HG02840 (cell line): Measurements from ENCODE around the gene SLC1A4.
"Not testable (repeated sequence)": the region's sequence is repeated elsewhere in the genome, so short reads cannot be mapped to it uniquely, and the experiment has no call there.

ENCODE experiments used
- ATAC-seq: cut with Tn5 transposase; IDR thresholded peaks from one replicate; pipeline ENCODE4 v1.9.1; 2021; ENCODE audit warnings: mild to moderate bottlenecking, moderate library complexity, moderate number of reproducible peaks; ENCODE audit not compliant: unreplicated experiment, low FRiP score

SLC1A4 gene

GRCh38 chr2:64989982-64990614 lies 899 bp downstream of the SLC1A4 start:
- ATAC-seq, result no peak

- no peak for ATAC-seq
Measured at GRCh38 chr2:64990876-64991275, 1.7 kb downstream of the SLC1A4 start.

DNA sequence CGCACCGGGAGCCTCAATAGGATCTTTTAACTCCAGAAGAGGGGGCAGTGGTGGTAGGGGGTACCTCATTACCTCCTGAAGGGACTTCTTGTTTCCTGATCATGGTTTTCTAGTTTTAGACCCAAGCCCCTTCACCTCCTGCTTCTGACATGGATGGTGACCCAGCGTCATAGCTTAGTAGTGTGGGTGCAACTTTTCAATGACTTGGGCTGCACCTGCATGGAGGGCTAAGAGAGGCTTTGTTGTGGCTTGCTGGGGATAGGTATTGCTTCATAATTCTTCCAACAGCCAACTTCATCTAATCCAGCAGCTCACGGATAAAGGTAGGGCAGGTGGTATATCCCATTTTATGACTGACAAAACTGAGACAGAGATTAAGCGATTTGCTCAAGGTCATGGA lies 3.0 kb downstream of the SLC1A4 start:
- ATAC-seq, result no peak

GRCh38 chr2:64992990-64993389 lies 3.8 kb downstream of the SLC1A4 start:
- ATAC-seq, result no peak

DNA sequence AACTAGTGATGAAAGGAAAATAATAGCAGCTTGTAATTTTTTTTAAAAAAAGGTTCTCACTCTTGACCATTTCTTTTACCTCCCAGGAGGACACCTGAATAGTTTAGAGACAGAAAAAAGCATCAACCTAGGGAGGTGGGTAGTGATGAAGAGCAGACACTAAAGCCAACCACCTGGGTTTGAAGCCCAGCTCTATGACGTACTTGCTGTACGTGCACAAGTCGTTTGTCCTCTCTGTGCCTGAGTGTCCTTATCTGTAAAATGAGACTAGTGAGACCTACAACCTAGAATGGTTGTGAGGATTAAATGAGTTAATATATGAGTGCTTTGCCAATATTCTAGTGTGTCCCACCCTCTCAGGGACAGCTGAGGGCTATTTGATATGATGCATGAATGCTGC lies 5.8 kb downstream of the SLC1A4 start:
- no peak for ATAC-seq

DNA sequence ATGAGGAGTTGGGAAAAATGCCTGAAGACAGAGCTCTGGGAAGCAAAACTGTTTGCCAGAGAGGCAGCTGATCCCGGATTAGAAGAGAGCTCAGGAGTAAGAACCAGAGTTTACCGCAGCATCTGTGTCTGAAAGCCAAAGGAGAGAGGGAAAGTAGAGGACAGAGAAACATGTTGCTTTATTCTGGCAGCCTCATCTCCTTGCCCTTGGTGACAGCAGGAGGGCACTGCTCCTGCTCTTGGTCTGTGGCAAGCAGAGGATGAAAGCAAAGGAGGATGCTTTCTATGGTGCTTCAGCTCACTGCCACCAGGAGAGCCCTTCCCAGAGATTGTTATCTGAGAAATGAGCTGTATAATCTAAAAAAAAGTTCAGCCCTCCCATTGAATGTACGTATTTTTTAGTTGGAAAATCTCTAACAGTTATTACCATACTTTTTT lies 7.7 kb downstream of the SLC1A4 start:
- no peak for ATAC-seq

- ATAC-seq, result no peak
Measured at GRCh38 chr2:64998658-64999061, 9.5 kb downstream of the SLC1A4 start.

- no peak for ATAC-seq
Measured at GRCh38 chr2:64999754-65000153, 10.6 kb downstream of the SLC1A4 start.

DNA sequence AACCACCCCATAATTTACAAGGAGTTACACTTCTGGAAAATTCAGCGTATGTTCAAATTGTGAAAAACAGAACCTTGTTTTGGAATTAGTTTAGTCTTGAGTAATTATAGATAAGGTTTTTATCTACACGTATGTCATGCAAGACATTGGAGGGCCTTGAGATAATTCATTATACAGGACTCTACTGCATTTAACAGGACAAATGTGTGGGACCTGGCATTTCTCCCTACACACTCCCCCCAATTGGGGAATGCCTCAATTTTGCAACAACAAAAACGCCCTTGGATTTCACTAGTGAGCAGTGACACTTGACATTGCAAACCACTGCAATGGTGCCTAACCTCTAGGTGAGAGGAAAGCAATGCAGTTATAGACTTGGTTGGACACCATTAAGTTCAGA lies 11.4 kb downstream of the SLC1A4 start:
- no peak for ATAC-seq

DNA sequence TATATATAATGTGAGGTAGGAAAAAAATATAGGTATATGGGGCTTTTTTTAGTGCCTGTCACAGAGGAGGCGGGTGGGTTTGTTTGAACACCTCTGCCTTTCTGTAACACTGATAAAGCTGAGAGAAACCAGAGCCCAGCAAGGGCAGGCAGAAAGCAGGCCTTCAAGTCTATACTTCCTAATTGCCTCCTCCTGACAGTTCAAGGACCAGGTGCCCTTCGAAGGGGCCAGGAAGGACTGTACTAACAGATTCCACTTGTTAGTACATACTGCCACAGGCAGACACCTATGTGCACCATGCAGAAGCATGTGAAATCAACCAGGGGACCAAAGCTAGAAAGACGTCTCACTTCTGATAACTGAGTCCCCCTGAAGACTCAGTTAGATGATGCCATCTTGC lies 13.8 kb downstream of the SLC1A4 start:
- ATAC-seq, result no peak

DNA sequence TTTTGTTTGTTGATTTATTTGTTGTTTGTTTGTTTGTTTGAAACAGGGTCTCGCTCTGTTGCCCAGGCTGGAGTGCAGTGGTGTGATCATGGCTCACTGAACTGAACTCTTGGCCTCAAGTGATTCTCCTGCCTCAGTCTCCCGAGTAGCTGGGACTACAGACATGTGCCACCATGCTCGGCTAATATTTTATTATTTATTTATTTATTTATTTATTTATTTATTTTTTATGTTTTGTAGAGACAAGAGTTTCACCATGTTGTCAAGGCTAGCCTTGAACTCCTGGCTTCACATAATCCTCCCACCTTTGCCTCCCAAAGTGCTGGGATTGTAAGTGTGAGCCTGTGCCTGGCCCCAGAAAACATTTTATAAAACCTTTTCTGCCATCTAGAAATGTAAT lies 15.0 kb downstream of the SLC1A4 start:
- ATAC-seq, result not testable (repeated sequence)

GRCh38 chr2:65013776-65014175 lies 24.6 kb downstream of the SLC1A4 start:
- ATAC-seq, result no peak

- ATAC-seq, result no peak
Measured at GRCh38 chr2:65015731-65016130, 26.5 kb downstream of the SLC1A4 start.

- ATAC-seq, result no peak
Measured at GRCh38 chr2:65016789-65017188, 27.6 kb downstream of the SLC1A4 start.

DNA sequence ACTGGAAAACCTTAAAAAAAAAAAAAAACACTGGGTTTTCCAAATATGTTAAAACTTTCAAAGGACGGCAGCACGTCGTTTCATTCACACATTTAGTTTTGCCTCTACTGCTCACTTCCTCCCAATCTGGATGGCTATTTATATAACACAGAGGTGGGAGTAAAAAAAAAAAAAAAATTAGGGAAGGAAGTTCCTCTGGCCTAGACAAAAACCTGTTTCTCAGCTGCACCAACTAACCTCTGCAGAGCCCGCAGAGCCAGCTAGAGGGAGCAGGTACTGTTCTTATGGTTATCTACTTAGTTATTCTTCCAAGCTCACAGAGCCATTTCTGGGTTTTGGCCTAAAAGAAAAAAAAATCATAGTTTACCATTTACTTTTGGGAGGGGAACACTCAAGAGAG lies 28.1 kb downstream of the SLC1A4 start:
- no peak for ATAC-seq

DNA sequence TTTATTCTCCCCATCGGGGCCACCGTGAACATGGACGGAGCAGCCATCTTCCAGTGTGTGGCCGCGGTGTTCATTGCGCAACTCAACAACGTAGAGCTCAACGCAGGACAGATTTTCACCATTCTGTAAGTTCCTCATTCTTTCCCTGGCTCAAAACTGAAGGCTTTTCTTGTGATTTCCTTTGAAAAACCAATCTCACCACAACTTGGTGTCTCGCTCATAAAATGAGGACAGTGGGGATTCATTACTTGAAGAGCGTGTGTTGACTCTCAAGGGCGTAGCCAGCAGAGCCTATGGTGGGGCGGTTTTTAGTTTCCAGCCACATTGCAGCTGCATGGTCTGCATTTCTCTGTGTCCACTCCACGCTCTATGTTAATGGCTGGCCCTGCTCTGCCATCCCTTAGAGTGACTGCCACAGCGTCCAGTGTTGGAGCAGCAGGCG lies 29.0 kb downstream of the SLC1A4 start:
- no peak for ATAC-seq

- no peak for ATAC-seq
Measured at GRCh38 chr2:65019010-65019409, 29.8 kb downstream of the SLC1A4 start.

DNA sequence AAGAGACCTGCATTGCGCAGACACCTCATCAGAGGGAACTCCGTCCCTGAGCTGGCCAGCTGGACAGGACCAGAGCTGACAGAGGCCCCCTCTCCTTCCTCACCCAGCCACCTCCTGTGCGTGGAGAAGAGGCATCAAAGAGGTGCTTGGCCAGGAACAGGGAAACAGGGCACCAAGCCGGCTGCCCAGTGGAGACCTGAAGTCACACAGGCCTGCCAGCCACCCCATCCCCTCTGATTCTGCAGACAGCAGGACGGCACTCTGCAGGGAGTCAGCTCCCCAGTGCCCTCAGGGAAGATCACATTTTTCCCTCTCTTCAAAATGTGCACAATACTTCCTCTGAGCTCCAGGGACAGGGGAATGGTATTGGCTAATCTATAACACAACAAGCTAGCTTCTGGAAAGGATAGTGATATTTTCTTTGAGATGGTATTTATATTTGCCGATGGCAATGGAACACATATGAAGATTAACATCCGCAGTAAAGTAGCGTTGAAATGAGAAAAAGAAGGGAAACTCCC lies 30.5 kb downstream of the SLC1A4 start:
- ATAC-seq, result no peak

- ATAC-seq, result not testable (repeated sequence)
Measured at GRCh38 chr2:65020251-65020650, 31.1 kb downstream of the SLC1A4 start.

- ATAC-seq, result no peak
Measured at GRCh38 chr2:65020943-65021528, 31.8 kb downstream of the SLC1A4 start.

- no peak for ATAC-seq
Measured at GRCh38 chr2:65021709-65022108, 32.5 kb downstream of the SLC1A4 start.

DNA sequence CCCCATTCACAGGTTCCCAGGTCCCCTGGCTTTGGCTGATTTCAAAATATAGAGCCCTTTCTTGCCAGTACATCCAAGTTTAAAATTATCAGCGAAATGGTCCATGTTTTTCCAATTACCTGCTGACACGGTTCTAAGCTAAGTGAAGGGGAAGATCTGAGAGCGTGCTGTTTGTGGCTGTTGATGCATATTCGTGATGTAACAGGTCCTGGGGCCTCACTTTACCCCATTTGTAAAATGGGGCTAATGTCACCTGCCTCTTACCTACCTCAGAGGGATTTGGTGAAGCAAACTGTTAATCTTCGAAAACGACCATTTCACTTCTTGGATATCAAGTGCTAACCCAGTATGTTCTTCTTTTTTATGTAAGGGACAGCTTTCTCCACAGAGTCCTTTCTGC lies 33.0 kb downstream of the SLC1A4 start:
- no peak for ATAC-seq
